K562 (cell line): Measurements from ENCODE around the gene MOK. TPM values are rescaled to one million over a fixed set of nuclear protein-coding genes. Genes with fewer than 3 reads are reported as not detected.

Experiments
- BRD4 ChIP-seq: fragments of 200-600 bp; sonication (generic); IDR thresholded peaks from 2 replicates; pipeline ENCODE4 v1.6.1; 2017; ENCODE audit warnings: inconsistent platforms
- CHCHD3 ChIP-seq: fragments of 250-450 bp; sonication (Bioruptor Pico); IDR thresholded peaks from 2 replicates; pipeline ENCODE4 v2.1.2; 2022; ENCODE audit warnings: mild to moderate bottlenecking
- ESRRA ChIP-seq: fragments of 450-650 bp; IDR thresholded peaks from 2 replicates; pipeline ENCODE4 v1.6.1; 2014; ENCODE audit warnings: low read depth, mild to moderate bottlenecking, moderate library complexity, borderline replicate concordance
- GTF2A2 ChIP-seq: IDR thresholded peaks from 2 replicates; pipeline ENCODE4 v1.6.1; 2016; ENCODE audit warnings: mild to moderate bottlenecking, missing genetic modification characterization, missing compliant biosample characterization
- HDAC8 ChIP-seq: fragments of 450-650 bp; IDR thresholded peaks from 2 replicates; pipeline ENCODE4 v1.6.1; 2016; ENCODE audit warnings: mild to moderate bottlenecking, missing genetic modification characterization, moderate library complexity, missing compliant biosample characterization
- MECOM ChIP-seq: fragments of 250-450 bp; sonication (Bioruptor Pico); IDR thresholded peaks from 2 replicates; pipeline ENCODE4 v1.8.0; 2022; ENCODE audit warnings: inconsistent platforms
- POLR2B ChIP-seq: fragments of 450-650 bp; IDR thresholded peaks from 2 replicates; pipeline ENCODE4 v1.6.1; 2018; ENCODE audit warnings: low read depth; ENCODE audit not compliant: partially characterized antibody
- POLR3A ChIP-seq: IDR thresholded peaks from 2 replicates; pipeline ENCODE4 v1.6.1; 2011; ENCODE audit warnings: borderline replicate concordance, mild to moderate bottlenecking, moderate library complexity; ENCODE audit not compliant: insufficient read length, insufficient read depth; ENCODE audit errors: extremely low read depth
- RBM34 ChIP-seq: fragments of 200-400 bp; formaldehyde crosslinking; IDR thresholded peaks from 2 replicates; pipeline ENCODE4 v1.6.1; 2018; ENCODE audit warnings: low read length, borderline replicate concordance; ENCODE audit not compliant: insufficient read depth
- SMAD2 ChIP-seq: fragments of 150-350 bp; IDR thresholded peaks from 2 replicates; pipeline ENCODE4 v1.6.1; 2014; ENCODE audit warnings: low read depth, mild to moderate bottlenecking, low read length
- SOX6 ChIP-seq: fragments of 450-650 bp; IDR thresholded peaks from 2 replicates; pipeline ENCODE4 v1.6.1; 2014; ENCODE audit warnings: mild to moderate bottlenecking
- SRSF3 ChIP-seq: fragments of 200-400 bp; formaldehyde crosslinking; IDR thresholded peaks from 2 replicates; pipeline ENCODE4 v1.6.1; 2016; ENCODE audit warnings: mild to moderate bottlenecking, low read length, moderate library complexity; ENCODE audit not compliant: insufficient read depth
- STAT5A ChIP-seq: IDR thresholded peaks from 2 replicates; pipeline ENCODE4 v1.6.1; 2012; ENCODE audit warnings: low read length, inconsistent platforms, borderline replicate concordance
- ZBED1 ChIP-seq: IDR thresholded peaks from 2 replicates; pipeline ENCODE4 v1.6.1; 2014
- ZKSCAN3 ChIP-seq: fragments of 250-450 bp; sonication (Bioruptor Pico); IDR thresholded peaks from 2 replicates; pipeline ENCODE4 v1.4.0; 2020
- ZNF121 ChIP-seq: sonication (generic); formaldehyde crosslinking; conservative IDR thresholded peaks from 2 replicates; pipeline ENCODE4 v1.8.0; 2022; ENCODE audit warnings: missing genetic modification reagents
- ZNF551 ChIP-seq: fragments of 250-450 bp; sonication (Bioruptor Pico); IDR thresholded peaks from 2 replicates; pipeline ENCODE4 v1.5.0; 2021; ENCODE audit warnings: mild to moderate bottlenecking, moderate library complexity
- ZNF699 ChIP-seq: fragments of 250-450 bp; sonication (Bioruptor Pico); IDR thresholded peaks from 2 replicates; pipeline ENCODE4 v1.8.0; 2021; ENCODE audit warnings: mild to moderate bottlenecking, moderate library complexity; ENCODE audit not compliant: insufficient replicate concordance
- ZNF717 ChIP-seq: fragments of 250-450 bp; sonication (Bioruptor Pico); IDR thresholded peaks from 2 replicates; pipeline ENCODE4 v1.5.0; 2021
- polyA plus RNA-seq, 8 experiments: library from polyadenylated mRNA; depleted of rRNA in 4 of 8; stranded (reverse) in 5 of 8; unstranded in 3 of 8; fragments of >200 nt; fragmentation: Nextera tagmentation in 2 of 8; fragmentation: Illumina TruSeq in 1 of 8; extraction: Ambion mirVana in 2 of 8; extraction: Trizol in 1 of 8; gene quantifications; 2 replicates each; pipeline versions ENCODE4 v1.2.1 to v1.2.3, GENCODE V29; 2011 to 2014; ENCODE audit warnings: inconsistent platforms in 1 of 8, missing spikeins in 1 of 8
- total RNA-seq, 7 experiments: library from RNA; depleted of rRNA in 6 of 7; stranded (reverse); fragments of >200 nt in 6 of 7; fragmentation: Illumina TruSeq in 2 of 7; extraction: Trizol in 2 of 7; gene quantifications; 2 replicates each; pipeline versions ENCODE4 v1.2.1 to v1.2.3, GENCODE V29; 2011 to 2021; ENCODE audit warnings: low replicate concordance in 1 of 7
- TF ChIP-seq, protein P1 (sequence below): sonication (generic); formaldehyde crosslinking; IDR thresholded peaks from 2 replicates; pipeline ENCODE4 v1.8.0; 2023; ENCODE audit warnings: mild to moderate bottlenecking, missing genetic modification reagents
- TF ChIP-seq, protein P2 (sequence below), 2 experiments: fragments of 450-650 bp; IDR thresholded peaks; 2 replicates each; pipeline ENCODE4 v1.6.1; 2018; ENCODE audit warnings: mild to moderate bottlenecking in 2 of 2, low read depth in 1 of 2; ENCODE audit not compliant: partially characterized antibody in 2 of 2
- TF ChIP-seq, protein P3 (sequence below), 2 experiments: fragments of 200-800 bp in 1 of 2; sonication (Bioruptor generic) in 1 of 2; sonication (generic) in 1 of 2; formaldehyde crosslinking in 1 of 2; IDR thresholded peaks in 1 of 2; conservative IDR thresholded peaks in 1 of 2; 2 replicates each; pipeline versions ENCODE4 v1.5.0 to v1.6.1; 2016 to 2020; ENCODE audit warnings: missing compliant biosample characterization in 1 of 2, missing genetic modification characterization in 1 of 2, missing genetic modification reagents in 1 of 2

The MOK gene
- total and polyA plus RNA-seq, 9 of the 15 experiments (the other 6 are each of a cell fraction or from before 2014, with no cell fraction given), result 1.3 to 8.4 (median 5.3) TPM

DNA sequence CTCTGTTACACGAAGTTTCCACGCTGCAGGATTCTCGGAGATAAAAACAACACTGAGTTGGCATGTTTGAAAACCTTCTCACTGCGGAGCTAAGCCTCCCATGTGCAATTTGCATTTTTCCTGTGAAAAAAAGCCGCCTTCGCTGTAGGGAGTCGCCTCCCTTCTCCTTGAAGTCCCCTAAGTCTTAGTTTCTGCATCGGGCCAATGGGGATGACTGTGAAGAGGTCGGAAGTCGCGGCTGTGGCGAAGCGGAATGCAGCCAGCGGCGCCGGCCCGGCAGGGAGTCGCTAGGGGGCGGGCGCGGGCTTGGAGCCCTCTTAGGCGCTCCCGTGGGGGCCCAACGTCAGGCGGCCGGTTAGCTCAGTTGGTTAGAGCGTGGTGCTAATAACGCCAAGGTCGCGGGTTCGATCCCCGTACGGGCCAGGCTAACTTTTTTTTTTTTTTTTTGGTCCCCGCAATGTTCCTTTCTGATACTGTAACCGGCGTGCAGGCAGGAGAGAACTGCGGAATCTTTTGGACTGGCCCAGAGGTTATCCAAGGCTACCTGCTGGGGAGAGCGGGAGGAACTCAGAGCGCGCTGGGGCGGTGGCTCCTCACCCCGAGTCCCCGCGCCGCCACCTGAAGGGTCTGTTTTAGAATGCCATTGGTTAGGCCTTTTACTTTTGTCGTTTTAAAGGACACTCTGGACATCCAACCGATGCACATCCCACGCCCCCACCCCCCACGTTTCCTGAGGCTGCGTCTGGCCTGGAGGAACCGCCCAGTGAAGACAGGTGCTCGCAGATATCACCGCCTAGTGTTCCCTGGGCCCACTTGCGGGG lies 12.0 kb upstream of the MOK start (continued):
- TF ChIP-seq, protein P1, sequence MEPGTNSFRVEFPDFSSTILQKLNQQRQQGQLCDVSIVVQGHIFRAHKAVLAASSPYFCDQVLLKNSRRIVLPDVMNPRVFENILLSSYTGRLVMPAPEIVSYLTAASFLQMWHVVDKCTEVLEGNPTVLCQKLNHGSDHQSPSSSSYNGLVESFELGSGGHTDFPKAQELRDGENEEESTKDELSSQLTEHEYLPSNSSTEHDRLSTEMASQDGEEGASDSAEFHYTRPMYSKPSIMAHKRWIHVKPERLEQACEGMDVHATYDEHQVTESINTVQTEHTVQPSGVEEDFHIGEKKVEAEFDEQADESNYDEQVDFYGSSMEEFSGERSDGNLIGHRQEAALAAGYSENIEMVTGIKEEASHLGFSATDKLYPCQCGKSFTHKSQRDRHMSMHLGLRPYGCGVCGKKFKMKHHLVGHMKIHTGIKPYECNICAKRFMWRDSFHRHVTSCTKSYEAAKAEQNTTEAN, result no peak
- no peak; the same call in 1 of the 2 replicates for TF ChIP-seq STAT5A
- peak; percentile 91 for TF ChIP-seq ESRRA
- TF ChIP-seq, protein P2, sequence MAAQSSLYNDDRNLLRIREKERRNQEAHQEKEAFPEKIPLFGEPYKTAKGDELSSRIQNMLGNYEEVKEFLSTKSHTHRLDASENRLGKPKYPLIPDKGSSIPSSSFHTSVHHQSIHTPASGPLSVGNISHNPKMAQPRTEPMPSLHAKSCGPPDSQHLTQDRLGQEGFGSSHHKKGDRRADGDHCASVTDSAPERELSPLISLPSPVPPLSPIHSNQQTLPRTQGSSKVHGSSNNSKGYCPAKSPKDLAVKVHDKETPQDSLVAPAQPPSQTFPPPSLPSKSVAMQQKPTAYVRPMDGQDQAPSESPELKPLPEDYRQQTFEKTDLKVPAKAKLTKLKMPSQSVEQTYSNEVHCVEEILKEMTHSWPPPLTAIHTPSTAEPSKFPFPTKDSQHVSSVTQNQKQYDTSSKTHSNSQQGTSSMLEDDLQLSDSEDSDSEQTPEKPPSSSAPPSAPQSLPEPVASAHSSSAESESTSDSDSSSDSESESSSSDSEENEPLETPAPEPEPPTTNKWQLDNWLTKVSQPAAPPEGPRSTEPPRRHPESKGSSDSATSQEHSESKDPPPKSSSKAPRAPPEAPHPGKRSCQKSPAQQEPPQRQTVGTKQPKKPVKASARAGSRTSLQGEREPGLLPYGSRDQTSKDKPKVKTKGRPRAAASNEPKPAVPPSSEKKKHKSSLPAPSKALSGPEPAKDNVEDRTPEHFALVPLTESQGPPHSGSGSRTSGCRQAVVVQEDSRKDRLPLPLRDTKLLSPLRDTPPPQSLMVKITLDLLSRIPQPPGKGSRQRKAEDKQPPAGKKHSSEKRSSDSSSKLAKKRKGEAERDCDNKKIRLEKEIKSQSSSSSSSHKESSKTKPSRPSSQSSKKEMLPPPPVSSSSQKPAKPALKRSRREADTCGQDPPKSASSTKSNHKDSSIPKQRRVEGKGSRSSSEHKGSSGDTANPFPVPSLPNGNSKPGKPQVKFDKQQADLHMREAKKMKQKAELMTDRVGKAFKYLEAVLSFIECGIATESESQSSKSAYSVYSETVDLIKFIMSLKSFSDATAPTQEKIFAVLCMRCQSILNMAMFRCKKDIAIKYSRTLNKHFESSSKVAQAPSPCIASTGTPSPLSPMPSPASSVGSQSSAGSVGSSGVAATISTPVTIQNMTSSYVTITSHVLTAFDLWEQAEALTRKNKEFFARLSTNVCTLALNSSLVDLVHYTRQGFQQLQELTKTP (IDR thresholded peaks at IDR 0.05; ENCODE audit: low read depth in 1 of 2, partially characterized antibody in 2 of 2), result no peak
- TF ChIP-seq ZBED1, result no peak
- TF ChIP-seq CHCHD3, result no peak
- TF ChIP-seq MECOM (CRISPR knock-in tag), result no peak
- TF ChIP-seq BRD4, result no peak
- no peak for TF ChIP-seq ZNF121
- no peak for TF ChIP-seq ZNF699 (CRISPR knock-in tag)
- TF ChIP-seq ZNF551 (CRISPR knock-in tag), result no peak
- no peak for TF ChIP-seq RBM34
- TF ChIP-seq HDAC8 (tag), result no peak
- peak; percentile 83 for TF ChIP-seq POLR3A
- no peak for TF ChIP-seq SRSF3
- TF ChIP-seq ZNF717 (CRISPR knock-in tag), result no peak
- TF ChIP-seq GTF2A2 (tag), result no peak
- TF ChIP-seq, protein P3, sequence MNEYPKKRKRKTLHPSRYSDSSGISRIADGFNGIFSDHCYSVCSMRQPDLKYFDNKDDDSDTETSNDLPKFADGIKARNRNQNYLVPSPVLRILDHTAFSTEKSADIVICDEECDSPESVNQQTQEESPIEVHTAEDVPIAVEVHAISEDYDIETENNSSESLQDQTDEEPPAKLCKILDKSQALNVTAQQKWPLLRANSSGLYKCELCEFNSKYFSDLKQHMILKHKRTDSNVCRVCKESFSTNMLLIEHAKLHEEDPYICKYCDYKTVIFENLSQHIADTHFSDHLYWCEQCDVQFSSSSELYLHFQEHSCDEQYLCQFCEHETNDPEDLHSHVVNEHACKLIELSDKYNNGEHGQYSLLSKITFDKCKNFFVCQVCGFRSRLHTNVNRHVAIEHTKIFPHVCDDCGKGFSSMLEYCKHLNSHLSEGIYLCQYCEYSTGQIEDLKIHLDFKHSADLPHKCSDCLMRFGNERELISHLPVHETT (CRISPR knock-in tag; conservative IDR thresholded peaks at IDR 0.05 in 1 of 2, IDR thresholded peaks at IDR 0.05 in 1 of 2), result 0 out of 4 replicates have a peak, but pooled peaks of 1 of the 2 experiments have one; percentile 37
- TF ChIP-seq POLR2B, result no peak
- TF ChIP-seq ZKSCAN3, result no peak
- TF ChIP-seq SMAD2, result no peak
- TF ChIP-seq SOX6, result peak; percentile 56; the same call in 1 of the 2 replicates
